ENCODE measurements around the gene TFDP2.
"Not testable (repeated sequence)": the region's sequence is repeated elsewhere in the genome, so short reads cannot be mapped to it uniquely, and the experiment has no call there.

The TFDP2 gene

DNA sequence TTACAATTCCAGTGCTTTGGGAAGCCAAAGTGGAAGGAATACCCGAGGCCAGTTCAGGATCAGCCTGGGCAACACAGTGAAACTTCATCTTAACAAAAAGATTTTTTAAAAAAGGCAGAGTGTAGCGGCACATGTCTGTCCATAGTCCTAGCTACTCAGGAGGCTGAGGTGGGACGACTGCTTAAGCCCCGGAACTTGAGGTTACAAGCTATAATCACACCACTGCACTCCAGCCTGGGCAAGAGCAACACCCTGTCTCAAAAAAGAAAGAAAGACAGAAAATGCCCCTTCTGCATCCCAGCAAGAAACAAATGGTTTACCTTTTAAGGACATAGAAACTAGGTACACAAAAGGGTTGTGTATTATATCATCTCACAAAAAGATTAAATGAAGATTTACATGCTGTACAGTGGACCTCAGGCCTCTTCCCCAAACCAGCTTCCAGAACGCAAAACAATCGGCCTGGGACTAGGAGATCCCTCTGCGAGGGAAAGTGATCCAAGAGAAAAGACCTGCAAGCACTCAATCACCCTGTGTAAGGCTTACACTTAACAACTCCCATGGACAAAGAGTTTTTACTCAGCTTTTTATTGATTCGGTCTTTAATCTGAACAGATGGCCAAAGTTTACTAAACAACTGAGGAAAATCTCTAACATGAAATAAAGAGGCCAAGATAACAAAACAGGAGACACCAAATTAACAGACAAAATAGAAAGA is 21.2 kb downstream of the TFDP2 start:
- DNase-seq (ENCODE audit: low spot score), result no peak

DNA sequence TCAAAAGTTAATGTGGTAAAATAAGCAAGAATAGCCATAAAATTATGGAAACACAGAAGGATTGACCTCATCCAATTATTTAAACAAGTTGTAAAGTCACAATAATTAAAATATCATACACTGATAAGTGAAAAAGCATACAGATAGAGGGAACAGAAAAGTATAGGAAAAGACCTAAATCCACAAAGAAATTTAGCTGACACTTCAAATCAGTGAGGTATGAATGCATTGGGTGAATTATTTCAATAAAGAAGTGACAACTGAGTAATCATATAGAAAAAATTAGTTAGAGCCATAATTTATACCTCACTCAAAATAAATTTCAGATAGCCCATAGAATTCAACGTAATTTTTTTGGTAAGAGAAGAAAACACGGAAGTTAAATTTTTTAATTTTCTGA is 25.1 kb downstream of the TFDP2 start:
- DNase-seq (ENCODE audit: low spot score), result no peak

DNA sequence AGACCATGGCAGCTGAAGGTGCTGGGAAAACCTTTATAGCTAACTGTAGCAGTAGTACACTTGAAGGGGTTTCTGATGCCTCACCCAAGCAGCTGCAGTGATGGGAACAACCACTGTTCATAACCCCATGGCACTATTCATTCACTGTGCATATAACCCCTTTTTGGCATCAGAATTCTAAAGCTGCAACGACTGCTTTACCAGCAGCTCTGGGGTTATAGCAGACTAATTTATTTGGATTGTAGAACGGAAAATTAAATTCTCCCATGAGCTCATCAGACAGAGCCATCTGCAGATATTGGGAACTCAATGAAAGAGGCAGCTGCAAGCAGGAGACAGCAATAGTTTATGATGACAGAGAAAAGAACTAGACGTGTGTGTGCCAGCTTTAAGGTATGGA is 28.6 kb downstream of the TFDP2 start:
- no peak for DNase-seq (ENCODE audit: low spot score)

DNA sequence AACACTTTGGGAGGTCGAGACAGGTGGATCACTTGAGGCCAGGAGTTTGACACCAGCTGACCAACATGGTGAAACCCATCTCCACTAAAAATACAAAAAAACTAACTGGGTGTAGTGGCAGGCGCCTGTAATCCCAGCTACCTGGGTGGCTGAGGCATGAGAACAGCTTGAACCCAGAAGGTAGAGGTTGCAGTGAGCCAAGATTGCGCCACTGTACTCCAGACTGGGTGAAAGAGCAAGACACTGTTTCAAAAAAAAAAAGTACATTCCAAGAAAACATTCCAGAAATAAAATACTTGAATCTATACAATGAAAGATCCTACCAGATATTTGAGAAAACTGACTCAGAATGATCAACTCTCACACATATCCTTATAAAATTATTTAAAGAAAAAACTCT is 30.4 kb downstream of the TFDP2 start:
- DNase-seq (ENCODE audit: low spot score), result no peak

DNA sequence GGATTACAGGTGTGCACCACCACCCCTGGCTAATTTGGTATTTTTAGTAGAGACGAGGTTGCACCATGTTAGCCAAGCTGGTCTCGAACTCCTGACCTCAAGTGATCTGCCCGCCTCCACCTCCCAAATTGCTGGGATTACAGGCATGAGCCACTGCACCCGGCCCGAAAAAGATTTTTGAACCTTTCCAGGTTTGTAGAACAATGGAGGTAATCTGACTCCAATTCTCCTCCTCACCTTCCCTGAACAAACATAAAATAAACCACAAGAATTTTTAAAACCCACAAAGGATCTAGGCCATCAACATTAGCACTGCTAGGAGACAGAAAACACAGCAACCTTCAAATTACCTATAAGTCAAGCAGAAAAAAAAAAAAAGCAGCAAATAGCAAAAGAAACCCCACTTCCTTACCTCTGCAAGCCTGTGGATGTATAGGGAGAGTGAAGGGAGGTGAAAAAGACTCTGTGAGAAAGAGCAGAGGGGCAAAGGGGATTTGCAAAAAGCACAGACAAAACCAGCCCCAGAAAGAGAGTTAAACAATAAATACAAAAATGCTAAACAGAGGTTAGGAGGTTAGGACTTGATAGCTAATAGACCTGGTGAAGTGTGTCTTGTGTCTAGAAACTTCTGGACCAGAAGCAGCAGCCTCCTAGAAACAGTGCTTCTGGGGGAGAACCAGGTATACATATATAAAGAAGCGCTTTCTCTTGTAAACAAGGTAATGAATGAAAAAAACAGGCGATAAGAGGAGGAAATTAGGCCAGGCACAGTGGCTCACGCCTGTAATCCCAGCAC is 32.1 kb downstream of the TFDP2 start:
- no peak for DNase-seq (ENCODE audit: low spot score)

DNA sequence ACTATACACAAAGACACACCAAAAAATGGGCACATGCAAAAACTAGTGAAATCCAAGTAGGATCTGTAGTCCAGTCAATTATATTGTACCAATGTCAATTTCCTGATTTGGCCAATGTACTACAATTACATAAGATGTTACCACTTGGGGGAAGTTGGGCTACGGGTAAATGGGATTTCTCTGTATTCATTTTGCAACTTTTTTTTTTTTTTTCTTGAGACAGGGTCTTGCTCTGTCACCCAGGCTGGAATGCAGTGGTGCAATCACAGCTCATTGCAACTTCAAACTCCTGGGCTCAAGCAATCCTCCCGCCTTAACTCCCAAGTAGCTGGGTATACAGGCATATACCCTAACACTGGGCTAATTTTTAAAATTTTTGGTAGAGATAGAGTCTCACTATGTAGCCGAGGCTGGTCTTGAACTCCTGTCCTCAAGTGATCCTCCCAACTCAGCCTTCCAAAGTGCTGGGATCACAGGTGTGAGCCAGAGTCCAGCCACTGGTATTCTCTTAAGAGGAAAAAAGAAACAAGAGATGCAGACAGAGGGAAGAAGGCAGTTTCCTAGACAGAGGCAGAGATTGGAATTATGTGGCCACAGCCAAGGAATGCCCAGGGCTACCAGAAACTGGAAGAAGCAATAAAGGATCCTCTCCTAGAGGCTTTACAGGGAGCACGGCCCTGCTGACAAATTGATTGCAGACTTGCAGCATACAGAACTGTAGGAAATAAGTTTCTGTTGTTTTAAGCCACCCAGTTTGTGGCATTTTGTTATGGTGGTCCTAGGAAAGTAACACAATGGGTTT is 33.3 kb downstream of the TFDP2 start:
- no peak for DNase-seq (ENCODE audit: low spot score)

DNA sequence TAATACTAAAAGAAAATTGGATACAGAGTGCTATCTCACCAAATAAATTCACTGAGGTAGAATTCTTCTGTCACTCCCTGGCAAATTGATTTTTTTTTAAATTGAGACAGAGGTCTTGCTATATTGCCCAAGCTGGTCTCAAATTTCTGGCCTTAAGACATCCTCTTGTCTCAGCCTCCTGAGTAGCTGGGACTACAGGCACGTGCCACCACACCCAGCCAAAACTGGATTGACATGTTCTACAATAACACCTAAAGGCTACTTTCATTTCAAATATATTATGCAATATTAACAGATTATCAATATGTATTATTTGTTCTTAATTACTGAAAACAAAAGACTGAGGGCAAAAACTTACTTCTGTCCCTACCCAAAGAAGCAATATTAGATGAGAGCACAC is 36.7 kb downstream of the TFDP2 start:
- no peak for DNase-seq (ENCODE audit: low spot score)

DNA sequence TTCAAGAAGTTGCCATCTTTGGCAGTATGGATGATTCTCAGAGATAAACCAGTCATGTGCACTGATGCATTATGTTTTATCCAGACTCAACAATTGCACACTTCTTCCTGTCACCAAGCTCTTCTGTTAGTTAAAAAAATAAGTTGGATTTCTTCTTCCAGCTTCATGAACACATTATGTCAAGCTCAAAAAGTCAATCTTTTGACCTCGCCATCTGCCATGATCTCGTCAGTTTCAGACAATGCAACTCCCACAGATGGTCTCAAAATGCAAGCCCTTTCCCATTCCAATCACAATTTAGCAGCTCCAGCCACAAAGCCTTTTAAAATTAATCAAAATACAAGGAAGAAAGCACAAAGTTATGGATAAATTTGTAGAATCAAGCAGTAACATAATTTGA is 42.8 kb downstream of the TFDP2 start:
- DNase-seq (ENCODE audit: low spot score), result no peak

DNA sequence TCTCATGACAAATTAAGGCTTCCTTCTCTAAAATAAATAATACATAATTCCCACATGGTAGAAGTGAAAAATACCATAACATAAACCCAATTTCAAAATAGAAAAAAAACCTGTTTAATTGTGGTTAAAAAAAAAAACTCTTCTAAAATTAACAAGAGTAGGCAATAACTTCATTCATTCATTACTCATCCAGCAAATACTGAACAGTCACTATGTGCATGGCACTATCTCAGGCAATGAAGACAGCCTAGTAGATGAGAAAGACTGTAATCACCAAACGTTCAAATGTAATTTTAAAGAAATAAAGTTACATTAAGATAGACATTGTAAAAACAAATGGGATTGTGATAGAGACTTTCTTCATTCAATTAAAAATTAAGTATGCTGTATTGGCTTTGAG is 43.4 kb downstream of the TFDP2 start:
- DNase-seq (ENCODE audit: low spot score), result no peak

DNA sequence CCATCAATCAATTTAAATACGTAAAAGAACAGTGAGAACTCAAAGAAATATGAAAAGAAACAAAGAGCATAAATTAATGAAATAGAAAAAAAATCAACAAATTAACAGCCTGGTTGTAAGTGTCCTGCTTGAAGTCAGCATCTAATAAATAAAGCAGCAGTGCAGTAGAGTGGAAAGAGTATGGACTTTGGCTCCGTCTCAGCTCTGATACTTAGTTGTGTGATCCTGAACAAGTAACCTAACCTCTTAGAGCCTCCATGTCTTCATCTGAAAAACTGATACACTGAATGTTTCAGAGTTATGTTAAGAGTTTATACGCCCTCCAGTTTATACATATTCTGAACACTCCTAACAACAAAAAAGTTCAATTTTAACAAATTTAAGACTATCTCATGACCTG is 44.6 kb downstream of the TFDP2 start:
- no peak for DNase-seq (ENCODE audit: low spot score)

DNA sequence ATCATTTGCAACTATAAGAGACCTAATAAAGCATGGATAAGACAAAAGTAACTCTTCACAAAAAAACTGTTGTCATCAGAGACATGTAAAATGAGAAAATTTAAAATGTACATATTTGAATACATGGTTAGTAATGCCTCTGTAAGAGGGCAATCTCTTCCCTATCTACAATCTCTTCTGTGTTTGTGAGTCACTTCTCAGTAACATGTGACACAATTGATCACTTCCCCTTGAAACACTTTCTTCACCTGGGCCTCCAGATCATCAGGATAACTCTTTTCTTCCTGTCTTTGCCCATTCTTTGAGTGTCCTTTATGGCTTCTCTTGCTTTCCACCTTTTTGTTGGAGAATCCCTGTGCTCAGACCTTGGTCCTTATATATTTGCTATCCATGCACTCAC is 50.4 kb downstream of the TFDP2 start:
- DNase-seq (ENCODE audit: low spot score), result no peak

DNA sequence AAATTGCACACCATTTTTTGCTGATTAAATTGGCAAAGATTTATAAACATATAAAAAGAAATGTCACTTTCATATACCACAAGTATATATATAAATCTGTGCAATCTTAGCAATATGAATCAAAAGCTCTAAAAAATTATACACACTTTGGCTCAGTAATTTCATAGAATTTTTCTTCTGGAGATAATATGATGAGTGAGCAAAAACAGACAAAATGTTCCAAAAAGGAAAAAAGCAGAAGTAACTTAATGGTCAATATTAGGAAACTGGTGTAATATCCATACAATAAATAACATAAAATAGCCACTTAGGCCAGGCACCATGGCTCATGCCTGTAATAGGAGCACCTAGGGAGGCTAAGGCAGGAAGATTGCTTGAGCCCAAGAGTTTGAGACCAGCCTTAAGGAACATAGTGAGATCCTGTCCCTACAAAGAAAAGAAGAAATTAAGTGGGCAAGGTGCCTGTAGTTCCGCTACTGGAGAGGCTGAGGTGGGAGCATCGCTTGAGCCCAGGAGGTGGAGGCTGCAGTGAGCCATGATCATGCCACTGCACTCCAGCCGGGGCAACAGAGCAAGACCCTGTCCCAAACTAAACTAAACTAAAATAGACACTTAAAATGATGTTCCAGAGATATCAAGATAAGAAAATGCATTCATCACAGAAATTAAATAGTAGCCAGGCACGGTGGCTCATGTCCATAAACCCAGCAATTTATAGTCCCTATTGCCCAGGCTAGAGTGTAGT is 52.1 kb downstream of the TFDP2 start:
- DNase-seq (ENCODE audit: low spot score), result no peak

DNA sequence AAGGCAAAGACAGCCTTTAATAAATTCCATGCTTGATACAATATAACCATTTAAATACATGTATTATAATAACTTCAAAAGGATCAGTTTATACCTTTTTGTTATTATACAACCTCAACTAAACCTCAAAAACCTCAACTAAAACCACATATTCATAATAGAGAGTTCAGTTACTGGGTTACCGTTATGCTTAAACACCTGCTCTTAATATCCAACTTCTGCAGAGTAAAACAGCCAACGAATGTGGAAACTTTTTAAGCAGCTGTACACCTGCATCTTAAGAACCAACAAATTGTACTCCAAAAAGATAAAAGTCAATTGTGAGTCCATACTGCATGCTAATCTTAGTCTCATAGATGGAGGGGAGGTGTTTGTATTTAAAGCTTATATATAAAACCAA is 53.5 kb downstream of the TFDP2 start:
- no peak for DNase-seq (ENCODE audit: low spot score)

DNA sequence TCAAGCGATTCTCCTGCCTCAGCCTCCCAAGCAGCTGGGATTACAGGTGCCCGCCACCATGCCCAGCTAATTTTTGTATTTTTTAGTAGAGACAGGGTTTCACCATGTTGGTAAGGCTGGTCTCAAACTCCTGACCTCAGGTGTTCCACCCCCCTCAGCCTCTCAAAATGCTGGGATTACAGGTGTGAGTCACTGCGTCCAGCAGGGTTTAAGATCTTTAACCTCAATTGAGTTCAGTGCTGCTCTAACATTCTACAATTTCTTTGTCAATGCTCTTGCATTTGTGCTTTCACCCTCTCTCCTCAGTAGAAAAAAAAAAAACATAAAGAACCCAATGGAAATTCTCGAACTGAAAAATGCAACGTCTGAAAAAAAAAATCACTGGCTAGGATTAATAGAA is 60.4 kb downstream of the TFDP2 start:
- not testable (repeated sequence) for DNase-seq (ENCODE audit: low spot score)

DNA sequence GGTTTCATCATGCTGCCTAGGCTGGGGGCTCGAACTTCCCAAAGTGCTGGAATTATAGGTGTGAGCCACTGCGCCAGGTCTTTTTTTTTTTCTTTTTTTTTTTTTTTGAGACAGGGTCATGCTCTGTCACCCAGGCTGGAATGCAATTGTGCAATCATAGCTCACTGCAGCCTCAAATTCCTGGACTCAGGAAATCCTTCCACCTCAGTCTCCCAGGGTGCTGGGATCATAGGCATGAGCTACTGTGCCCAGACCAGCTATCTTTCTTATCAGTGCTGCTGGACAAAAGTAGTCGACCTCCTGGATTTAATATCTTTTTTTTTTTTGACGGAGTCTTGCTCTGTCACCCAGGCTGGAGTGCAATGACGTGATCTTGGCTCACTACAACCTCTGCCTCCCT is 60.8 kb downstream of the TFDP2 start:
- DNase-seq (ENCODE audit: low spot score), result no peak

DNA sequence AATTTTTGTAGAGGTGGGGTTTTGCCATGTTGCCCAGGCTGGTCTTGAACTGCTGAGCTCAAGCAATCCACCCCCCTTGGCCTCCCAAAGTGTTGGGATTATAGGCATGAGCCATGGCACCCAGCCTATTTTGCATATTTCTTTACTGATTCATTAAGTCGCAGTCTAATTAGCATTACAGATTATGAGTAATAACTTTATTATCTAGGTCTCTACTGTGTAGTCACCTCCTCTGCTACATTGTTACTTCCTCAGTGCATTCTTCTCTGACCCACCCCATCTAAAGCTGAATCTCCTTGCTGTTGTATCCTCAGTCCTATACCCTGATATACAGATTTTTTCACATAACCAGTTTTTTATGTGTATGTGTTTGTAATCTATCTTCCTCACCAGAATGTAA is 61.7 kb downstream of the TFDP2 start:
- no peak for DNase-seq (ENCODE audit: low spot score)

DNA sequence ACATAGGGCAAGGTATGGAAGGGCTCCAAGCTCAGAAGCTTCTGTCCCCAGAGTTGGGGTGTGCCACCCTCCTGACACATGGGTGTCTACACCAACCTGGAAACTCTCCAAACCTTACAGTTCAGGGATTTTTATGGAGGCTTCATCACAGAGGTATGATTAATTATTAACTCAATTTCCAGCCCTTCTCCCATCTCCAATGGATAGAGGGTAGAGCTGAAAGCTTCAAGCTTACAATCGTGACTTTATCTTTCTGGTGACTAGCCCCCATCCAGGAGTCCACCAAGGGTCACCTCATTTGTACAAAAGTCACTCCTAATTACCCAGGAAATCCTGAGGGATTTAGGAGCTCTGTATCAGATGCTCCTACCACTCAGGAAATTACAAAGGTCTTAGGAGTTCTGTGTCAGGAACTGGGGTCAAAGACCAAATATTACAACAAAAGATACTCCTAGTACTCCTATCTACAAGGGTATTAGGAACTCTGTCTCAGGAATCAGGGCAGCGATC is 62.7 kb downstream of the TFDP2 start:
- no peak for DNase-seq (ENCODE audit: low spot score)

DNA sequence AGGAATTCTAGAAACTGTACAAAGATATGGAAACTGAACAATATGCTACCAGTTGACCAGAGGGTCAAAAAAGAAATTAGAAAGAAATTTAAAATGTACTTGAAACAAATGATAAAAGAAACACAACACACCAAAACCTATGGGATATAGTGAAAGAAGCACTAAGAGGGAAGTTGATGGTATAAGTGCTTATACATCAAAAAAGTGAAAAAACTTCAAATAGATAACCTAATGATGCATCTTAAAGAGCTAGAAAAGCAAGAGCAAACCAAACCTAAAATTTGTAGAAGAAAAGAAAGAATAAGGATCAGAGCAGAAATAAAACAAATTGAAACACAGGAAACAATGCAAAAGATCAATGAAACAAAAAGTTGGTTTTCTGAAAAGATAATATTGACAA is 68.2 kb downstream of the TFDP2 start:
- no peak for DNase-seq (ENCODE audit: low spot score)

DNA sequence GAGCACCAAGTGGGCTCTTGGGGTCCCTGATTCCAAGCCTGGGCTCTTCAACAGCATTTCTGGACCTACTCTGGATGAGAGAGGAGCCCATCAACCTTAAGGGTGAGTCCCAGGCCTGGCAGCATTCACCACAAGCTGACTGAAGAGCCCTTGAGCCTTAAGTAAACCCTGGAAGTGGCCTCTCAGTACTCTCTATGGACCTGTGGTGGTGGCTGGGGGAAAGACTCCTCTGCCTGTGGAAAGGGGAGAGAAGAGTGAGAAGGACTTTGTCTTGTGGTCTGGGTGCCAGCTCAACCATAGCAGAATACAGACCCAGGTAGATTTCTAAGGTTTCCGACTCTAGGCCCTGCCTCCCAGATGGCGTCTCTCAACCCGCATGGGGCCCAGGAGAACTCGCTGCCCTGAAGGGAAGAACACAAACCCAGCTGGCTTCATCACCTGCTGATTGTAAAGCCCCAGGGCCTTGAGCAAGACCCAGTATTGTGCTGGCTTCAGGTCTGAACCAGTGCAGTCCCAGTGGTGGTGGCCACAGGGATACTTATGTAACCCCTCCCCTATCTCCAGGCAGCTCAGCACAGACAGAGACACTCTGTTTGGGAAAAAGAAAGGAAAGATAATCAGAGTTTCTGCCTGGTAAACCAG is 71.4 kb downstream of the TFDP2 start:
- DNase-seq (ENCODE audit: low spot score), result no peak

DNA sequence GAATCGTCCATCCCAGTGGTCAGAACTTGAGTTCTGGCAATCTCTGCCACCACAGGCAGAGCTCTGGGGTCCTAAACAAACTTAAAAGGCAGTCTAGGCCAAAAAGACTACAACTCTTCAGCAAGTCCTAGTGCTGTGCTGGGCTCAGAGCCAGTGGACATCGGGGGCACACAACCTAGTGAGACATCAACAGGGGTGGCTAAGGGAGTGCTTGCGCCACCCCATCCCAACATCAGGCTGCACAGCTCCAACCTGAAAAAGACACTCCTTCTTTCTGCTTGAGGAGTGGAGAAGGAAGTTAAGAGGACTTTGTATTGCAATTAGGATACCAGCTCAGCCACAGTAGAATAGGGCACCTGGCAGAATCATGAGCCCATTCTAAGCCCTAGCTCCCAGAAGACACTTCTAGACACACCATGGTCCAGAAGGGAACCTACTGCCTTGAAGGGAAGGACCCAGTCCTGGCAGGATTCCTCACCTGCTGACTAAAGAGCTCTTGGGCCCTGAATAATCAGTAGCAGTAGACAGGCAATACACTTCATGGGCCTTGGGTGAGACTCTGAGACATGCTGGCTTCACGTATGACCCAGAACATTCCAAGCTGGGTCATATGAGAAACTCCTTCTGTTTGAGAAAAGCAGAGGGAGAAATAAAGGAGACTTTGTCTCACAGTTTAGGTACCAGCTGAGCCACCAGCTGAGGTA is 72.0 kb downstream of the TFDP2 start:
- no peak for DNase-seq (ENCODE audit: low spot score)

DNA sequence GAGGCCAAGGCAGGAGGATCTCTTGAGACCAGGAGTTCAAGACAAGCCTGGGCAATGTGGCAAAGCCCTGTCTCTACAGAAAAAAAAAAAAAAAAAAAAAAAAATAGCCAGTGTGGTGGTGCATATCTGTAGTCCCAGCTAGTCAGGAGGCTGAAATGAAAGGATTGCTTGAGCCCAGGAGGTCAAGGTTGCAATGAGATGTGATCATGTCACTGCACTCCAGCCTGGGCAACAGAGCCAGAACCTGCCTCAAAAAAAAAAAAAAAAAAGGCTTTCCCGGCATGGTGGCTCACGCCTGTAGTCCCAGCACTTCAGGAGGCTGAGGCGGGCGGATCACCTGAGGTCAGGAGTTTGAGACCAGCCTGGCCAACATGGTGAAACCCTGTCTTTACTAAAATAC is 73.7 kb downstream of the TFDP2 start:
- not testable (repeated sequence) for DNase-seq (ENCODE audit: low spot score)

All from globus pallidus (tissue), 1 donor.